ENCODE results near the gene HDAC3. TPM values are rescaled to one million over a fixed set of nuclear protein-coding genes. Genes with fewer than 3 reads are reported as not detected.

The HDAC3 gene
- total RNA-seq, 2 donors from 2014 or later: 21.0 to 22.2 TPM

DNA sequence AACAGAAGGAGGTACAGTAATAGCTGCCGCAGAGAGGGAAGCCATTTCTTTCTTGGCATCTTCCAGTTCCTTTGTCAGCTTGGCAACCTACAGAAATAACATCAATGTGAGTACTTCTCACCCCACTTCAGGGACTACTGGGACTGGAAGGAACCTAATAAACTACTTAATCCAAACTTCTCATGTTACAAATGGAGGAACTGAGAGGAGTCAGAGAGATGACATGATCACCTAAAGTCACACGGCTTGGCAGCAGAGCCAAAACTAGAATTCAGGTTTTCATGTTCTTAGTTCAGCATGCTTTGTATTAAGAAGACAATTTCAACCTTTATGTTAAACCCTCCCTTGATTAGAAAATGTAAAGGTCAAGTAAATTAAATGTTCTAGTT lies 62.5 kb downstream of the HDAC3 start:
- peaks cover 89% of the 10 kb centered on the region for H3K36me3 ChIP-seq
- no peak overlapping the region for H3K4me3 ChIP-seq
- no peak for DNase-seq (ENCODE audit: low spot score)
- H3K27ac ChIP-seq: no peak overlapping the region
- H3K4me1 ChIP-seq: no peaks in the 10 kb centered on the region
- no peak for TF ChIP-seq CTCF (IDR thresholded peaks at IDR 0.05)
- H3K9me3 ChIP-seq: no peaks in the 10 kb centered on the region
- H3K27me3 ChIP-seq: no peaks in the 10 kb centered on the region

DNA sequence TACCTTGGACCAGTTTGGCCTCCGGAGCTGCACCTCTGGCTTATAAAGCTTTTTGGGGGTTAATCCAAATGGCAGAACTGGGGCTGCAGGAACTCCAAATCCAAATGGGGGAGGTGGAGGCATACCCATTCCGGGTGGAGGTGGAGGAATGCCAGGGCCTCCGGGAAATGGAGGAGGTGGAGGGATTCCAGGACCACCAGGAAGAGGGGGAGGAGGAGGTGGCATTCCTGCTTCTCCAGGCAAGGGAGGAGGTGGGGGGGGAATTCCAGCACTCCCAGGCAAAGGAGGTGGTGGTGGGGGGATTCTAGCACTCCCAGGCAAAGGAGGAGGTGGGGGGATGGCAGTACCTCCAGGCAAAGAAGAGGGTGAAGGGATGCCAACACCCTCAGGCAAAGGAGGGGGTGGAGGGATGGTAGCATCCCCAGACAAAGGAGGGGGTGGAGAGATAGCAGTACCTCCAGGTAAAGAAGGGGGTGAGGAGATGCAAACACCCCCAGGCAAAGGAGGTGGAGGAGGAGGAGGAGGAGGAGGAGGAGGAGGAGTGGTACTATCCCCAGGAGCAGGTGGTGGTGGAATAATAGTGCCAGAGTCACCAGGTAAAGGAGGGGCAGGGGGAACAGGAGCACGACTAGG lies 63.0 kb downstream of the HDAC3 start:
- H3K27me3 ChIP-seq: no peaks in the 10 kb centered on the region
- H3K4me1 ChIP-seq: no peaks in the 10 kb centered on the region
- peaks cover 88% of the 10 kb centered on the region for H3K36me3 ChIP-seq
- no peak for TF ChIP-seq CTCF (IDR thresholded peaks at IDR 0.05)
- H3K9me3 ChIP-seq: no peaks in the 10 kb centered on the region
- no peak for DNase-seq (ENCODE audit: low spot score)
- H3K4me3 ChIP-seq: no peak overlapping the region
- H3K27ac ChIP-seq: no peak overlapping the region

Other genes starting within 250 kb of the HDAC3 start
- 1 to 10 TPM; 6.3 to 6.4 TPM for gene PCDHGB4, start 249.2 kb downstream of the HDAC3 start, total RNA-seq
- gene PCDHGA8, start 244.2 kb downstream of the HDAC3 start, total RNA-seq: 1 to 10 TPM; 5.0 to 5.7 TPM
- 1 to 10 TPM; 9.7 TPM for gene PCDHGB5, start 238.9 kb downstream of the HDAC3 start, total RNA-seq
- 1 to 10 TPM; 3.7 to 5.2 TPM for gene PCDHGA9, start 234.1 kb downstream of the HDAC3 start, total RNA-seq
- gene PCDHGB6, start 228.8 kb downstream of the HDAC3 start, total RNA-seq: 1 to 10 TPM; 5.0 to 7.1 TPM
- 1 to 10 TPM; 3.1 to 4.8 TPM for gene PCDHGA10, start 223.9 kb downstream of the HDAC3 start, total RNA-seq
- 10 to 100 TPM in 1 of 2 donors, 1 to 10 TPM in 1; 6.0 to 10.5 TPM for gene PCDHGB7, start 219.2 kb downstream of the HDAC3 start, total RNA-seq
- 1 to 10 TPM; 3.0 to 4.5 TPM for gene PCDHGA11, start 215.8 kb downstream of the HDAC3 start, total RNA-seq
- 1 to 10 TPM; 6.2 to 7.7 TPM for gene PCDHGA12, start 206.3 kb downstream of the HDAC3 start, total RNA-seq
- gene PCDHGC3, start 160.9 kb downstream of the HDAC3 start, total RNA-seq: 10 to 100 TPM; 24.1 to 38.3 TPM
- 1 to 10 TPM; 1.5 to 1.7 TPM for gene PCDHGC4, start 151.8 kb downstream of the HDAC3 start, total RNA-seq
- gene PCDHGC5, start 147.8 kb downstream of the HDAC3 start, total RNA-seq: 1 to 10 TPM; 1.4 to 1.7 TPM
- gene DIAPH1, start 17.8 kb downstream of the HDAC3 start, total RNA-seq: 10 to 100 TPM; 18.7 to 82.7 TPM
- 1 to 10 TPM in 1 of 2 donors, under 1 TPM in 1; 0.41 to 1.3 TPM for gene RELL2, start 148 bp upstream of the HDAC3 start, total RNA-seq
- gene FCHSD1, start 14.6 kb upstream of the HDAC3 start, total RNA-seq: 1 to 10 TPM; 5.1 to 6.4 TPM
- gene ARAP3, start 45.4 kb upstream of the HDAC3 start, total RNA-seq: 10 to 100 TPM in 1 of 2 donors, 1 to 10 TPM in 1; 5.6 to 12.5 TPM
- gene PCDH1, start 241.6 kb upstream of the HDAC3 start, total RNA-seq: 10 to 100 TPM; 22.1 to 25.3 TPM

Data from right atrium auricular region (tissue), 2 donors.